ENCODE measurements around the gene RLF.

DNA sequence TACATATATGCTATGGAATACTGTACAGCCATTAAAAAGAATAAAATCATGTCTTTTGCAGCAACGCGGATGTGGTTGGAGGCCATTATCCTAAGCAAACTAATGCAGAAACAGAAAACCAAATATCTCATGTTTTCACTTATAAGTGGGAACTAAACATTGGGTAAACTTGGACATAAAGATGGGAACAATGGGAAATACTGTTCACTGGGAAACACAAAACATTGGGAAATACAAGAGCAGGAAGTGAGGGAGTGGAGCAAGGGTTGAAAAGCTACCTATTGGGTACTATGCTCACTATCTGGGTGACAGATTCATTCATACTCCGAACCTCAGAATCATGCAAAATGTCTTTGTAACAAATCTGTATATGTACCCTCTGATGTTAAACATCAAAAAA is 46.8 kb upstream of the RLF start:
- TF ChIP-seq, protein P1, sequence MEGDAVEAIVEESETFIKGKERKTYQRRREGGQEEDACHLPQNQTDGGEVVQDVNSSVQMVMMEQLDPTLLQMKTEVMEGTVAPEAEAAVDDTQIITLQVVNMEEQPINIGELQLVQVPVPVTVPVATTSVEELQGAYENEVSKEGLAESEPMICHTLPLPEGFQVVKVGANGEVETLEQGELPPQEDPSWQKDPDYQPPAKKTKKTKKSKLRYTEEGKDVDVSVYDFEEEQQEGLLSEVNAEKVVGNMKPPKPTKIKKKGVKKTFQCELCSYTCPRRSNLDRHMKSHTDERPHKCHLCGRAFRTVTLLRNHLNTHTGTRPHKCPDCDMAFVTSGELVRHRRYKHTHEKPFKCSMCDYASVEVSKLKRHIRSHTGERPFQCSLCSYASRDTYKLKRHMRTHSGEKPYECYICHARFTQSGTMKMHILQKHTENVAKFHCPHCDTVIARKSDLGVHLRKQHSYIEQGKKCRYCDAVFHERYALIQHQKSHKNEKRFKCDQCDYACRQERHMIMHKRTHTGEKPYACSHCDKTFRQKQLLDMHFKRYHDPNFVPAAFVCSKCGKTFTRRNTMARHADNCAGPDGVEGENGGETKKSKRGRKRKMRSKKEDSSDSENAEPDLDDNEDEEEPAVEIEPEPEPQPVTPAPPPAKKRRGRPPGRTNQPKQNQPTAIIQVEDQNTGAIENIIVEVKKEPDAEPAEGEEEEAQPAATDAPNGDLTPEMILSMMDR (conservative IDR thresholded peaks at IDR 0.05), result no peak
- TF ChIP-seq ZFX (IDR thresholded peaks at IDR 0.05), result no peak

Measured in C4-2B (cell line).